Mucosa of descending colon (tissue), 3 donors: Measurements from ENCODE around the gene SPIRE2. TPM values are rescaled to one million over a fixed set of nuclear protein-coding genes. Genes with fewer than 3 reads are reported as not detected.

ENCODE experiments used
- ATAC-seq: fragments of 200-7000 bp; cut with Tn5 transposase; one replicate; pipeline ENCODE4 v1.9.1; 2020; ENCODE audit warnings: mild to moderate bottlenecking, moderate library complexity
- DNase-seq, 3 donors: peaks; one replicate each; pipeline ENCODE4 v3.0.0-alpha.2; 2020
- H3K36me3 ChIP-seq: fragments of 200-600 bp; one replicate; pipeline ENCODE4 v1.8.0; 2021; ENCODE audit warnings: low read depth, mild to moderate bottlenecking
- H3K4me1 ChIP-seq: fragments of 200-600 bp; one replicate; pipeline ENCODE4 v1.8.0; 2021; ENCODE audit warnings: low read depth, mild to moderate bottlenecking
- H3K4me3 ChIP-seq: fragments of 200-600 bp; one replicate; pipeline ENCODE4 v1.8.0; 2021; ENCODE audit warnings: mild to moderate bottlenecking
- H3K9me3 ChIP-seq: fragments of 200-600 bp; one replicate; pipeline ENCODE4 v1.8.0; 2021; ENCODE audit warnings: mild to moderate bottlenecking
- CTCF ChIP-seq: fragments of 200-600 bp; IDR thresholded peaks from one replicate; pipeline ENCODE4 v1.8.0; 2022; ENCODE audit warnings: antibody characterized with exemption, mild to moderate bottlenecking
- intact Hi-C, 2 donors: fragments of 100-400 bp; cut with DNase I in 1 of 2; cut with micrococcal nuclease in 1 of 2; formaldehyde crosslinking; loops; one replicate each; pipeline versions ENCODE4 v1.11.0 to v1.11.1; 2022; cut with DNase I, micrococcal nuclease
- total RNA-seq, 3 donors: library from RNA; stranded (reverse); fragmentation: NEBNext Ultra II Directional in 2 of 3; extraction: Animal tissue kit (Norgen Biotek cat#: 25700) in 2 of 3; gene quantifications; one replicate each; pipeline versions ENCODE4 v1.2.1 to v1.2.4, GENCODE V29; 2021 to 2023
- donor health status: DM: no; HTN: no; CAD: no; lungs with moderate emphysema.
- donor health status: DM: no; HTN: no; CAD: no.
- donor health status: DM: no; HTN: yes; CAD: no.

SPIRE2 gene
- total RNA-seq, 3 donors from 2014 or later, result 52.5 to 118 (median 84.2) TPM

- no peaks in the 10 kb centered on the region for H3K9me3 ChIP-seq
- ATAC-seq, result peak; percentile 14
- intact Hi-C loops, result no loop called here
Observed at GRCh38 chr16:89837014-89837546, 8.8 kb downstream of the SPIRE2 start.

GRCh38 chr16:89841275-89841674 lies 13.0 kb downstream of the SPIRE2 start:
- intact Hi-C loops, result no loop called here
- ATAC-seq, result no peak
- Histone ChIP-seq H3K36me3 (no peaks in the 10 kb centered on the region), H3K4me3 (no peak overlapping the region), H3K4me1 (peaks cover 28% of the 10 kb centered on the region), H3K9me3 (no peaks in the 10 kb centered on the region)
- no peak for TF ChIP-seq CTCF
- DNase-seq, result peak in 1 of 3 donors; percentile 38

More at GRCh38 chr16:89837014-89837546, 8.8 kb downstream of the SPIRE2 start:
- Histone ChIP-seq H3K4me1 (peaks cover 33% of the 10 kb centered on the region), H3K4me3 (no peak overlapping the region), H3K36me3 (no peaks in the 10 kb centered on the region)
- no peak for TF ChIP-seq CTCF
- DNase-seq, result no peak

GRCh38 chr16:89842471-89843408 lies 14.5 kb downstream of the SPIRE2 start:
- Histone ChIP-seq H3K4me1 (peaks cover 20% of the 10 kb centered on the region), H3K9me3 (no peaks in the 10 kb centered on the region), H3K4me3 (no peak overlapping the region), H3K36me3 (no peaks in the 10 kb centered on the region)
- TF ChIP-seq CTCF, result no peak
- ATAC-seq, result no peak
- intact Hi-C loops, result no loop called here
- no peak for DNase-seq

GRCh38 chr16:89843409-89844350 lies 15.4 kb downstream of the SPIRE2 start:
- Histone ChIP-seq H3K9me3 (no peaks in the 10 kb centered on the region), H3K4me1 (peaks cover 14% of the 10 kb centered on the region), H3K4me3 (no peak overlapping the region), H3K36me3 (no peaks in the 10 kb centered on the region)
- ATAC-seq (no peak), DNase-seq (no peak)
- intact Hi-C loops, result no loop called here
- no peak for TF ChIP-seq CTCF

GRCh38 chr16:89844739-89845339 lies 16.6 kb downstream of the SPIRE2 start:
- intact Hi-C loops, result no loop called here
- no peak for TF ChIP-seq CTCF
- Histone ChIP-seq H3K9me3 (no peaks in the 10 kb centered on the region), H3K4me1 (peaks cover 12% of the 10 kb centered on the region), H3K36me3 (no peaks in the 10 kb centered on the region), H3K4me3 (no peak overlapping the region)
- no peak for DNase-seq
- no peak for ATAC-seq
